NT2/D1 (cell line): ENCODE results near the gene TEX2.
"Not testable (repeated sequence)": the region's sequence is repeated elsewhere in the genome, so short reads cannot be mapped to it uniquely, and the experiment has no call there.

Source experiments
- DNase-seq: peaks from one replicate; pipeline ENCODE4 v3.0.0-alpha.2; 2011; ENCODE audit warnings: low read depth, low spot score
- H3K27me3 ChIP-seq: 2 replicates; pipeline ENCODE4 v1.6.0; 2011; ENCODE audit warnings: mild to moderate bottlenecking; ENCODE audit not compliant: insufficient read length, insufficient read depth
- H3K36me3 ChIP-seq: 2 replicates; pipeline ENCODE4 v1.6.1; 2011; ENCODE audit warnings: mild to moderate bottlenecking, low read length, mixed read lengths; ENCODE audit not compliant: insufficient read depth, insufficient read length
- H3K4me1 ChIP-seq: 2 replicates; pipeline ENCODE4 v1.5.1; 2011; ENCODE audit not compliant: insufficient read depth, insufficient read length
- H3K4me3 ChIP-seq: 2 replicates; pipeline ENCODE4 v1.5.1; 2011; ENCODE audit warnings: low read depth; ENCODE audit not compliant: insufficient read length
- H3K9ac ChIP-seq: 2 replicates; pipeline ENCODE4 v1.6.0; 2011; ENCODE audit warnings: low read depth; ENCODE audit not compliant: insufficient read length
- H3K9me3 ChIP-seq: 2 replicates; pipeline ENCODE4 v1.5.1; 2011; ENCODE audit warnings: mild to moderate bottlenecking, low read length; ENCODE audit not compliant: insufficient read depth
- SUZ12 ChIP-seq: IDR thresholded peaks from 2 replicates; pipeline ENCODE4 v1.6.1; 2011; ENCODE audit not compliant: insufficient read length, insufficient read depth; ENCODE audit errors: extremely low read depth
- YY1 ChIP-seq: IDR thresholded peaks from 2 replicates; pipeline ENCODE4 v1.6.1; 2011; ENCODE audit not compliant: insufficient read length, insufficient read depth
- ZNF274 ChIP-seq: IDR thresholded peaks from 2 replicates; pipeline ENCODE4 v1.6.1; 2011; ENCODE audit warnings: mild to moderate bottlenecking, low read depth, low read length

Gene TEX2

GRCh38 chr17:64243340-64243739 is 19.7 kb downstream of the TEX2 start:
- Histone ChIP-seq H3K4me3 (no peak overlapping the region), H3K9me3 (no peaks in the 10 kb centered on the region), H3K4me1 (peaks cover 3% of the 10 kb centered on the region), H3K36me3 (no peaks in the 10 kb centered on the region), H3K27me3 (no peaks in the 10 kb centered on the region), H3K9ac (no peak overlapping the region)
- DNase-seq: no peak
- TF ChIP-seq YY1 (no peak), SUZ12 (no peak), ZNF274 (no peak)

DNA sequence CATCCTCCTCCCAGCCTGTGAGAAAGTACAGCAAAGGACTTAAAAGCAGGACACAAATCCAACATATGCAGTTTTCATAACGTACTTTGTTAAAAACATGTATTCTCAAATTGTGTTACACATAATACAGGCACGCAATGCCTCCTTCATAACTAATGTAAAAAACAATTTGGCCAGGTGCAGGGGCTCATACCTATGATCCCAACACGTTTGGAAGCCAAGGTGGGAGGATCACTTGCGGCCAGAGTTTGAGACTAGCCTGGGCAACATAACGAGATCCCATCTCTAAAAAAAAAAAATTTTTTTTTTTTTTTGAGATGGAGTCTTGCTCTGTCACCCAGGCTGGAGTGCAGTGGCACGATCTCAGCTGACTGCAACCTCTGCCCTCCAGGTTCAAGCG is 20.4 kb downstream of the TEX2 start:
- no peak overlapping the region for H3K4me3 ChIP-seq
- no peaks in the 10 kb centered on the region for H3K9me3 ChIP-seq
- no peak overlapping the region for H3K9ac ChIP-seq
- peaks cover 3% of the 10 kb centered on the region for H3K4me1 ChIP-seq
- TF ChIP-seq ZNF274 (no peak), SUZ12 (no peak), YY1 (no peak)
- DNase-seq: no peak
- no peaks in the 10 kb centered on the region for H3K27me3 ChIP-seq
- no peaks in the 10 kb centered on the region for H3K36me3 ChIP-seq

DNA sequence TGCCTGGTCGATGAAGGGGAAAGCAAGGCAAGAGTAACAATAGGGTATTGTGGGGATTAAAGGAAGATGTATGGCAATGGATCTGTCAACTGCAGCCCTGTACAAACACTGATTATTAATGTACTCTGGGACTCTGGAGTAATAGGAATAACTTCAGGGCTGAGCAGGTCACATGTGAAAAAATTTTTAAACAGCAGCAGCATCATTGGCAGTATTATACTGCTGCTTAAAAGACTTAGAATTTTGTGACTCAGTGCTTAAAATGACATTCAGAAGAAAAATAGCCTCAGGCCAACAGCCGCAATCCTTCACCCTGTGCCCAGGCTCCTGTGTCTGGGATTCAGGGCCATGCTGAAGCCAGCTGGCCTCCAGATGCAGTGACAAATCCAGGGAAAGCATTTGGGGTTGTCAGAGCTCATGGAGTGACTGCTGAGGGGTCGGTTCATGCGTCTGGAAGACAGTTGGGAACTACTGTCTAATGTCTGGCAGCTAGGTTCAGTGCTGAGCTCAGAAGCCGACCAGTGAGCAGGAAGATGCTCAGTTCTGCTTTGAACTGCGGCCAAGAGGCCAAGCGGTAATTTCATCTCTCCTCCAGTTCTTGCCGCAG is 22.2 kb downstream of the TEX2 start:
- Histone ChIP-seq H3K4me1 (peaks cover 3% of the 10 kb centered on the region), H3K36me3 (no peaks in the 10 kb centered on the region), H3K9me3 (no peaks in the 10 kb centered on the region), H3K27me3 (no peaks in the 10 kb centered on the region), H3K4me3 (no peak overlapping the region), H3K9ac (peak overlapping the region; percentile 6)
- TF ChIP-seq YY1 (no peak), ZNF274 (no peak), SUZ12 (no peak)
- no peak for DNase-seq

GRCh38 chr17:64240261-64240740 is 22.8 kb downstream of the TEX2 start:
- Histone ChIP-seq H3K36me3 (no peaks in the 10 kb centered on the region), H3K9me3 (no peaks in the 10 kb centered on the region), H3K4me3 (no peak overlapping the region), H3K4me1 (peaks cover 3% of the 10 kb centered on the region), H3K9ac (no peak overlapping the region), H3K27me3 (no peaks in the 10 kb centered on the region)
- TF ChIP-seq YY1 (no peak), SUZ12 (no peak), ZNF274 (no peak)
- no peak for DNase-seq

- H3K4me1 ChIP-seq, H3K36me3 ChIP-seq, DNase-seq, H3K9ac ChIP-seq, H3K4me3 ChIP-seq, H3K9me3 ChIP-seq, H3K27me3 ChIP-seq: not testable (repeated sequence)
These were observed 24.6 kb downstream of the TEX2 start for GRCh38 chr17:64238449-64238848.

DNA sequence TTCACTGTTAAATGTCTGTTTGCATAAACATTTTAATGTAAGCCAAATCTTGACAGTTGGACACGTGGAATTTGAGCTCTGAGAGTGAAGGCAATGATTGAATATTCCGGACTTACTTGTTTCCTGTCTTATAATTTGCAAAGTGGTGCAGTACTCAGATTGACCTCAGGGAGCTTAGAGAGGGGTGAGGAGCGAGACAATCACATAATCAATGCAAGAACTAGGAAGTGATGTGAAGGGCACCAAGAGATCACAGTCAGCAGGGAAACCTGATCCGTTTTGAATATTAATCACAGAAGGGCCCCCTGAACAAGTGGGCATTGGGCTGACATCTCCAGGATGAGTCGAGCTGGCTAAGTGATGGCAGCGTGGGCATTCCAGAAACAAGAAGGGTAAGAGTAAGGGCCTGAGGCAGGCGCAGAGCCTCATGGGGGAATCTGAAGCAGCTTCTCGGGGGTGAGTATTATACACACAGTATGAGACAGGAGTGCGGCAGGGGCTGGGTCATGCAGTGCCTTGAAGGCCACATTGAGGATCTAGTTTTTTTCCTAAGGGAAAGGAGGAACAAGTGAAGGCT is 26.1 kb downstream of the TEX2 start:
- H3K4me1 ChIP-seq: peaks cover 3% of the 10 kb centered on the region

DNA sequence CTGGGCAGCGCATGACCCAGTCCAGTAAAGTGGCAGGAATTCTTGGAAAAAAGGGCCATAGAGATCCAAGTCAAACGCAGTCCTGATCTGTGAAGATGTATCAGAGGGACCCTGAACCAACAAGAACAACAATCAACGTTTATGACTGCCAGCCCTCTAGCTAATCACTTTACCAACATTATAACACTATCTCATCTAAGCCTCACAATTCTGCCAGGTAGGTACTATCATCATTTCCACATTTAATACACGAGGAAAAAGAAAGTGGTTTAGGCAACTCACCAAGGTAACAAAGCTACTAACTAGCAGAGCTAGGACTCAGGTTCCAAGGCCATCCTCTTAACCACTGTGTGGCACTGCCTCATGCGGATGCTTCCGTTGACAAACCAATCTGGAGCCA is 28.1 kb downstream of the TEX2 start:
- DNase-seq: no peak

More for the DNA sequence above, 26.1 kb downstream of the TEX2 start:
- no peaks in the 10 kb centered on the region for H3K36me3 ChIP-seq
- no peak for DNase-seq
- H3K27me3 ChIP-seq: no peaks in the 10 kb centered on the region
- no peak overlapping the region for H3K4me3 ChIP-seq
- TF ChIP-seq ZNF274 (no peak), SUZ12 (no peak), YY1 (no peak)
- no peaks in the 10 kb centered on the region for H3K9me3 ChIP-seq
- H3K9ac ChIP-seq: no peak overlapping the region

More for the DNA sequence above, 28.1 kb downstream of the TEX2 start:
- H3K27me3 ChIP-seq: no peaks in the 10 kb centered on the region
- no peaks in the 10 kb centered on the region for H3K36me3 ChIP-seq
- no peaks in the 10 kb centered on the region for H3K4me1 ChIP-seq
- H3K4me3 ChIP-seq: no peak overlapping the region
- no peak for TF ChIP-seq YY1
- TF ChIP-seq SUZ12: no peak
- no peak for TF ChIP-seq ZNF274
- no peaks in the 10 kb centered on the region for H3K9me3 ChIP-seq
- H3K9ac ChIP-seq: no peak overlapping the region
